Stimulated activated CD8-positive, alpha-beta memory T cell treated with anti-CD3 and anti-CD28 coated beads, Interleukin-12 subunit alpha, Interleukin-12 subunit beta, amount 100 ng/mL, for 4 hours (primary cell): Measurements from ENCODE around the gene G6PC3.

Source experiments
- DNase-seq: peaks from one replicate; pipeline ENCODE4 v3.0.0-alpha.2; 2020; ENCODE audit warnings: low read depth

G6PC3 gene

GRCh38 chr17:44059101-44059892 is 11.2 kb upstream of the G6PC3 start:
- no peak for DNase-seq

GRCh38 chr17:44061446-44061845 is 9.1 kb upstream of the G6PC3 start:
- no peak for DNase-seq

- DNase-seq: no peak
These were observed 7.7 kb upstream of the G6PC3 start for GRCh38 chr17:44062871-44063270.

DNA sequence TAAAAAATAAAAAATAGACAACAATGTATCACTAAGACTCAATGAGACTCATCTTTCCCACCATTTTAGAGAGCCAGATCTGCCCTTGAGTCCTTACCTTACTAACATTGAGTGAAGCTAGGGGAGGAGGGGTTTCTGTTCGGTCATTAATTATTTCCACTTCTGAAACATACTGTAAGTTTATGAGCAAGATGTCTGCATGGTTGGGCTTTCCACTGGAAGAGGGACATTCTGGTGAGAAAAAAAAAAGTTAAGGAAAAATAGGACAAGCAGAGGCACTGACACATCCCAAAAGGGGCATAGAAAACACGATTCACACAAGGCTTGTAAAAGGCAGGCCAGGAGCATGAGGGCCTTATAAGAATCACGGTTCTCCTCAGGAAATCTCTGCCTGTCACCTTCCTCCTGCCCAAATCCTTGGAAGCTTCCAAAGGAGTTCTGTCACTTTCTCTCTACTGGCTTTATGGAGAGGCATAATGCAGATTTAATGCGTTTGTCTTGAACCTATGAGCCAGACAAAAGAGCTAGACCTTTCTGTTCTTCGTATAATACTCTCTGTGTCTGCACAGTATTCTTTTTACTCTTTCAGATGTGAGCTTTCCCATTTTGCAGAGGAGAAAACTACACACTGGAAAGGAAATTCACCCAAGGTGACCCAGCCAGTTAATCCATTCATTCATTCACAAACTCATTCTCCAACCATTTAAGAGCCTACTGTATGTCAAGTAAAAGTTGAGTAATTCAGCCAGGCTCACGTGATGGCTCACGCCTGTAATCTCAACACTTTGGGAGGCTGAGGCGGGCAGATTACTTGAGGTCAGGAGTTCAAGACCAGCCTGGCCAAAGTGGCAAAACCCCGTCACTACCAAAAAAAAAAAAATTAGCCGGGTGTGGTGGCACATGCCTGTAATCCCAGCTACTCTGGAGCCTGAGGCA is 6.6 kb upstream of the G6PC3 start:
- DNase-seq: no peak

GRCh38 chr17:44065668-44066203 is 4.8 kb upstream of the G6PC3 start:
- DNase-seq: no peak

- DNase-seq: peak; percentile 83
These were observed 4.2 kb upstream of the G6PC3 start, which contains the start of gene LSM12 for GRCh38 chr17:44066204-44066930. TSS of gene LSM12 (minus strand) at chr17:44066671. CDS start at chr17:44066587, 84 bp downstream.

GRCh38 chr17:44067545-44067940 is 3.0 kb upstream of the G6PC3 start:
- no peak for DNase-seq

DNA sequence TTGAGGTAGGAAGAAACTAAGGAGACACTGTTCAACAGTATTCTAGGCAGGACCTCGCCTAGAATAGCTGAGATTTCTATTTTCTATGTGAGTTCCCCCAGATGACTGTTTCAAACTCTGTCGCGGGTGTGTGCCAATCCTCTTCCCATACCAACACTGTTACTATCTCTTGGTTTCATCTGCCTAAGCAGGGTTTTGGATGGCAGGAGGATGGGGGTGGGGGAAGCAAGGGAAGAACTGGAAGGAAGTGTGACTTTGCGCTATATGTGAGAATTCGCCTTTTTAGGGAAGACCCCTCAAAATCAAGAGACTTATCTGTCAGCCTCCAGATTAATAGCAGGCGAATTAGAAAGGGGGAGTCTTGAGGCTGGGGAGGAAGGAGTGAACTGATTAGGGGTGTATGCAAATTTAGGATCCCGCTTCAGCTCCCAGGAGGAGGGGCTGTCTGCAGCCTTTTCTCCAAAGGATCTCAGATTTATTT is 521 bp upstream of the G6PC3 start:
- no peak for DNase-seq

GRCh38 chr17:44071198-44071520 is 624 bp downstream of the G6PC3 start:
- DNase-seq: no peak

GRCh38 chr17:44071772-44072171 is 1.2 kb downstream of the G6PC3 start:
- DNase-seq: no peak

- DNase-seq: no peak
These were observed 3.8 kb downstream of the G6PC3 start for GRCh38 chr17:44074231-44074910.

GRCh38 chr17:44074911-44075285 is 4.4 kb downstream of the G6PC3 start:
- DNase-seq: no peak

GRCh38 chr17:44075598-44076293 is 5.2 kb downstream of the G6PC3 start:
- no peak for DNase-seq

- DNase-seq: no peak
These were observed 6.4 kb downstream of the G6PC3 start for GRCh38 chr17:44076716-44077594.

DNA sequence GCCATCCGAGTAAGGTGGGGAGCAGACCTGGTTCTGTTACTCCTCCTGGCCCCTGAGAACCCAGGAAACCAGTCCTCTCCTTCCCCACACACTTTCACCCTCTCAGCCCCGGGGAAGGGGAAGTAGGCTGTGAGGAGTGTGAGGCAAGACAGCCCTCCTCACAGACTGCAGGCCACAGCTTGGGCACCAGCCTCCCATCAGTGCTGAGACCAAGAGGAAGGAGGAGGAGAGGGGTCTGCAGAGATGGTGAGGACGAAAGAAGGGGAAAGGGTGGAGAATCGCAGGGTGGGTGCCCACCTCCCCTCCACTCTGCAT is 7.0 kb downstream of the G6PC3 start:
- no peak for DNase-seq

GRCh38 chr17:44078412-44078811 is 7.9 kb downstream of the G6PC3 start:
- DNase-seq: no peak

DNA sequence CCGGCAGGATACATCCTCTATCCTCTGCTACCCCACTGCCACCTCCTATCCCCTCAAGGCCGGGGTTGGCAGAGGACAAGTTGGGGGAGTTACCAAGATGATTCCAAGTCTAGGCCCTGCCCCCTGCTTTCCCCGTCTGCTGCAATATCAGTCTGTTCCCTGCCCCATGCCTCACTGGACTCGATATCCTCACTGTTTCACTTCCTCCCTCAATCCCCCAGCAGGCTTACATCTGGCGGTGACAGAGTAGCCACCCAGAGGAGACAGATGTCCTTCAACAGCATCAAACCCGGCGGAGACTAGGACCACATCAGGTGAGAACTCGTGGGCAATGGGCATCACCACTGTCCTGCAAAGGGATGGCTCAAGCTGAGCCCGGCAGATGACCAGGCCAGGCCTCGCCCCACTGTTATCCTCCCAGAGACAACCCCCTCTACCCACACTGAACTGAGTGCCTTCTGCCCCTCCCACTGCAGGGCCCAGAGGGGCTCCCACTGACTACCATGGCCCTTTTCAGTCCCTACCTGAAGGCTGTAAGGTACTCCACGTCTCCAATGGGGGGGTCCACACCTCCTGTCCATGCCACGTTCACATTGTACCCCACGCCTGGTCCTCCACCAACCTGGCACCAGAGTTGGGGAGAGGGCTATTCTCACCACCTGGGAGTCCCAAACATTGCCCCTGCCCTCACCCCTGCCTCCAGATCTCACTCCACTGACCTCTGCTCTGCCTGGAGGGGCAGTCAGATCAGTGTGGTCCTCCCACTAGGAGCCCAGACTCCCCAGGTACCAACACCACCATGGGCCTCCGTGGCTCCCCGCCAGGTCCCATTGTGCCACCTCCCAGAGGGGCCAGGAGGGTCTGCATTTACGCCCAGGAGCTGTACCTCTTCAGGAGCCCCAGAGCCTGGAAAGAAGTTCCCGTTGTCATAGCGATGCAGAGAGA is 9.6 kb downstream of the G6PC3 start:
- DNase-seq: no peak

DNA sequence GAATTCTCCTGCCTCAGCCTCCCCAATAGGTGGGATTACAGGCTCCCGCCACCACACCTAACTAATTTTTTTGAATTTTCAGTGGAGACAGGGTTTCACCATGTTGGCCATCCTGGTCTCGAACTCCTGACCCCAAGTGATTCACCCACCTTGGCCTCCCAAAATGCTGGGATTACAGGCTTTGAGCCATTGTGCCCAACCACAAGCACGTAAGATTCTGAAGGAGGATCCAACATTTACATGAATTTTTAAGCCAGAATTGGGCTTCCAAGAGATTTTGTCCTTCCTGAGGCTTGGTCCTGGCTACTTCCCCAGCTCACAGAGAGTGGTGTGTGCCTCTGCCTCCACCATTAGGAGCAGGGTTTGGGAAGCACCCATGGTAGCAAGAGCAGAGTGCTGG is 11.1 kb downstream of the G6PC3 start:
- no peak for DNase-seq
